Pulmonary artery endothelial cell (primary cell): ENCODE measurements around the gene THSD7B. TPM values are rescaled to one million over a fixed set of nuclear protein-coding genes. Genes with fewer than 3 reads are reported as not detected.
"Not testable (repeated sequence)": the region's sequence is repeated elsewhere in the genome, so short reads cannot be mapped to it uniquely, and the experiment has no call there.

ENCODE experiments used
- DNase-seq: peaks from one replicate; pipeline ENCODE4 v3.0.0-alpha.2; 2011; ENCODE audit warnings: low read depth, low spot score
- total RNA-seq: library from RNA; depleted of rRNA; stranded (reverse); fragments of >200 nt; gene quantifications from 2 replicates; pipeline ENCODE4 v1.2.3, GENCODE V29; 2014

The THSD7B gene
- total RNA-seq, 1 donor from 2014 or later = not detected

- no peak for DNase-seq
Observed at GRCh38 chr2:137039482-137040152, 274.3 kb downstream of the THSD7B start.

- DNase-seq = no peak
Observed at GRCh38 chr2:137047369-137047768, 282.0 kb downstream of the THSD7B start.

GRCh38 chr2:137048455-137048854 is 283.1 kb downstream of the THSD7B start:
- no peak for DNase-seq

GRCh38 chr2:137049518-137049917 is 284.2 kb downstream of the THSD7B start:
- DNase-seq = no peak

- no peak for DNase-seq
Observed at GRCh38 chr2:137050949-137051348, 285.6 kb downstream of the THSD7B start.

GRCh38 chr2:137051778-137052398 is 286.5 kb downstream of the THSD7B start:
- DNase-seq = no peak

GRCh38 chr2:137056704-137057103 is 291.4 kb downstream of the THSD7B start:
- DNase-seq = no peak

- DNase-seq = not testable (repeated sequence)
Observed at GRCh38 chr2:137076111-137076765, 310.9 kb downstream of the THSD7B start.

GRCh38 chr2:137091704-137092103 is 326.4 kb downstream of the THSD7B start:
- DNase-seq = no peak

GRCh38 chr2:137093116-137093515 is 327.8 kb downstream of the THSD7B start:
- DNase-seq = no peak

- no peak for DNase-seq
Observed at GRCh38 chr2:137096187-137096586, 330.8 kb downstream of the THSD7B start.

GRCh38 chr2:137096693-137097092 is 331.3 kb downstream of the THSD7B start:
- DNase-seq = no peak

- DNase-seq = not testable (repeated sequence)
Observed at GRCh38 chr2:137101814-137102213, 336.5 kb downstream of the THSD7B start.

- DNase-seq = no peak
Observed at GRCh38 chr2:137107904-137108303, 342.6 kb downstream of the THSD7B start.

- no peak for DNase-seq
Observed at GRCh38 chr2:137111896-137112295, 346.6 kb downstream of the THSD7B start.

GRCh38 chr2:137115081-137115794 is 349.9 kb downstream of the THSD7B start:
- DNase-seq = no peak

GRCh38 chr2:137115795-137116089 is 350.4 kb downstream of the THSD7B start:
- DNase-seq = no peak

- no peak for DNase-seq
Observed at GRCh38 chr2:137117385-137117784, 352.0 kb downstream of the THSD7B start.

- DNase-seq = no peak
Observed at GRCh38 chr2:137118140-137118539, 352.8 kb downstream of the THSD7B start.

GRCh38 chr2:137123226-137123625 is 357.9 kb downstream of the THSD7B start:
- no peak for DNase-seq

- DNase-seq = no peak
Observed at GRCh38 chr2:137133225-137133624, 367.9 kb downstream of the THSD7B start.

- DNase-seq = no peak
Observed at GRCh38 chr2:137138263-137138662, 372.9 kb downstream of the THSD7B start.
